ENCODE results near the gene WDR7. TPM values are rescaled to one million over a fixed set of nuclear protein-coding genes. Genes with fewer than 3 reads are reported as not detected.

Gene WDR7
- total RNA-seq (2014; rRNA removed; shearing (Covaris generic)): 5.2 and 9.8 TPM in 2 replicates

- peak; percentile 98 for DNase-seq (ENCODE audit: low read depth)
Measured at GRCh38 chr18:56650944-56651770, at the start of gene WDR7. Gene WDR7, plus strand, starts transcription at chr18:56651359. Its CDS starts 21,157 bp downstream, at chr18:56672516.

DNA sequence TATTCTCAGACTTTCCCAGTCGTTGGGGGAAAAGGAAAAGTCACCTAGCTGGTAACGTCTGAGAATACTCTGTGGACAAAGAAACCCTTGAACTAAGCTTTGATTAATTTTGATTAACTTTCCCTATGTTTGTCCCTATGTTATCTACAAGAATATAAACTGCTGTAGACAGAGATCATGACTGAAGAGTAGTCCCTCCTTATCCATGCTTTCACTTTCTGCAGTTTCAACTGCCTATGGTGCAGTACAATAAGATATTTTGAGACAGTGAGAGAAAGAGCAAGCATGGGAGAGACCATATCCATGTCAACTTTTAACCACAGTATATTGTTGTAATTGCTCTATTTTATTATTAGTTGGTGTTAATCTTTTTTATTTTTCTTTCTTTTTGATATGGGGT lies 44.5 kb upstream of the WDR7 start:
- no peak for DNase-seq (ENCODE audit: low read depth)

GRCh38 chr18:56615738-56616520 lies 35.2 kb upstream of the WDR7 start:
- DNase-seq (ENCODE audit: low read depth): no peak

- DNase-seq (ENCODE audit: low read depth): no peak
Measured at GRCh38 chr18:56627991-56628390, 23.2 kb upstream of the WDR7 start.

DNA sequence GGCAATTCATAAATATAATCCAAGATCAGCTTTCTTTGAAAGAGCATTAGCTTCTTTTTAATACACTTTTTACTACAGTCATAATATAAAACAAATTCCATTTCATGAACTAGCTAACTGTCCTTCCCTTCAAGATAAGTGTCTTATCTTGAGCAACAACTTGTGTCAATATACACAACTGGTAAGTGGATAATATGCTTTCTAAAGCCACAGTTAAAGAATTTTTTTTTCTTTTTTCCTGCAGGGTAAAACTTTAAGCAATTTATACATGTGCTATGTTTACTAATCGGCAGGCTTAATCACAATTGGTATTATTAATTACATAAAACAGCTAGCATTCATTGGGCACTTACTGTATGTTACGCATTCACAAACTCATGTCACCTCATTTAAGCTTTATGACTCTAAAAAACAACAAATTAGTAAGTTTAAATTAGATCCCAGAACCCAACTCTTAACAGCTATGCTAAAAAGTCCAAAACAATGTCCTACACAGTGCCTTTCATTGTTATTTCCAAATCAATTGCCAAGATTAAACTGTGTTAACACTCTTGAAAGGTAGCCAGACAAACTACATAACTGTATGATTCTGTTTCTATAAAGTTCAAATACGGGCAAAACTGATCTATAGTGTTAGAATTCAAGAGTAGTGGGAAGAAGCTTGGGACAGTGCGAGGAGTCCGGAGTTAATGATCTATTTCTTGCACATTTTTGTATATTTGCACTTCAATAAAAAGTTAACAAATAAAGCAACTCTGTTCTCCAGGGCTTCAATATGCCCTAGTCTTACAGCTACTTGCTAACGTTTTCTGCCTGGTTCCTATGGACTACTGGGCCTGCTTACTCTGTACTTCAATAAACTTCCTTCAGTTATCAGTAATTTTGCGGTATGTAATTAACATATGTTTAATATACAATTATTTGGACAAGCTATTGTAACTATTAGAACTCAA lies 18.8 kb upstream of the WDR7 start:
- DNase-seq (ENCODE audit: low read depth): no peak

- DNase-seq (ENCODE audit: low read depth): no peak
Measured at GRCh38 chr18:56635007-56635406, 16.2 kb upstream of the WDR7 start.

DNA sequence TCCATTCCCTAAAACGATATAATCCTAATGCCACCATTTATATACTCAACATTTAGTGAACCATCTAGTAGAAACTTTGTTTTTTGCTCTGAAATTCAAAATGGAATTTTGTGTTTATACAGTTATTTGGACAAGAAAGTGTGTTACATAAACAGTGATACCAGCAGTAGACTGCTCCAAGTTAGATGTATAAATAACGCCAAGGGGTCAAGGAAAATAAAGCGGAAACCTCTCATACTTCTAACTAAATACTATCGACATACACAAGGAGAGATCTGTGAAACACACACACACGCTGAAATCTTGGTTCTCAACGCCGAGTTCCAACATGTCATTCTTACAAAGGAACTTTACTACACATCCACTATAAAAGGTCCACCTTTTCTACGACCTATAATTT lies 14.0 kb upstream of the WDR7 start:
- no peak for DNase-seq (ENCODE audit: low read depth)

GRCh38 chr18:56637711-56638231 lies 13.4 kb upstream of the WDR7 start:
- no peak for DNase-seq (ENCODE audit: low read depth)

DNA sequence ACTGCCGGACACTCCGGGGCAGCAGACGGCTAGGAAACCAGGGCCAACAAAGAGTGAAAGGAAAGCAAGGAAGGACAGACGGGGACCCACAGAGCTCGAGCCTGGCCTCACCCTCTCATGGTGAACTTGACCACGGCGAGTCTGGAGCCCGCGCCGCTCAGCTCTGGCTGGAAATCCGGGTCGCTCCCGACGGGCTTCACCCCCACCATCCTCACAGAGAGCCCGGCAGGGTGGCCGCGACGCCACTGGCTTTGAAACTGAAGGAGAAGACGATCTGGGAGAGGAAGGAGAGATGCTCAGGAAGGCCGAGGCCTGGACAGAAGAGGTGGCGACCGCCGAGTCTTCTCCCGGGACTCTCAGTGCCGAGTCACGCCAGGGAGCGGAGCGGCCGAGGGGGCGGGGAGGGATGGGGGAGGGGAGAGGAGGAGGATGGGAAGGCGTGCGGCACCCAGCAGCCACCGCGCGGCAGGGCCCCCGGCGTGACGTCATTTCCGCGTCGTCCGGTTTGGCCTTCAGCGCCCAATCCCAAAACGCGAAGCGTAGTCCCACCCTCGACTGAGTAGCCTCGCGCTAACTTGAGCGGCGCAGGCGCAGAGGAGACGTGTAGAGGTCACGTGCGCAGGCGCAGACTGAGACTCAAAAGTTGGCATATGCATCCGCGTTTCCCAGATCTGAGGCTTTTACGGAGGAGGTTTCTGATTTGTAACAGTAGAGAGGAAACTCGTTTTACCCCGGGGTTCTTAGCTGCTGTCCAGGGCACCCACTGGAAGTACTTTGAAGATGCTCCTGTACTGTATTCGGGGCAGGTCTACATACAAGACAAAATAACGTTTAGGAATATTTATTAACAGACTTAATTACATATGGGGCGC lies 12.7 kb upstream of the WDR7 start, which contains the start of gene TXNL1:
TXNL1 (minus strand) TSS at position 361 of the 872 bp plus-strand sequence; CDS start at position 209, 152 bp downstream.
- peak; percentile 99 for DNase-seq (ENCODE audit: low read depth)

DNA sequence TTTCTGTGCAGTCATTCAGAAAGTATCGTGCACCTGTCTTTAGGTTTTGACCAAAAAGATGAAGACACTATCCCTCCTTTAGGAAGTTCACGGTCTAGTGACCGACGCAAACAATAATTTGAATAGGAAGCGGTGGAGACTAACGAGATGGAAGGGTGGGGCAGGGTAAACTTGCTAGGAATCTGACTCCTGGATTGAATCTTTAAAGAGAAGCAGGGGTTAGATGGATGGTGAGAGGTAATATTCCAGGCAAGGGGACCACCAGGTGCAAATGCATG lies 12.1 kb upstream of the WDR7 start:
- DNase-seq (ENCODE audit: low read depth): no peak

- no peak for DNase-seq (ENCODE audit: low read depth)
Measured at GRCh38 chr18:56639571-56639970, 11.6 kb upstream of the WDR7 start.

GRCh38 chr18:56641714-56642337 lies 9.3 kb upstream of the WDR7 start:
- DNase-seq (ENCODE audit: low read depth): peak; percentile 76

GRCh38 chr18:56643381-56643780 lies 7.8 kb upstream of the WDR7 start:
- DNase-seq (ENCODE audit: low read depth): no peak

GRCh38 chr18:56645415-56646016 lies 5.6 kb upstream of the WDR7 start:
- DNase-seq (ENCODE audit: low read depth): no peak

DNA sequence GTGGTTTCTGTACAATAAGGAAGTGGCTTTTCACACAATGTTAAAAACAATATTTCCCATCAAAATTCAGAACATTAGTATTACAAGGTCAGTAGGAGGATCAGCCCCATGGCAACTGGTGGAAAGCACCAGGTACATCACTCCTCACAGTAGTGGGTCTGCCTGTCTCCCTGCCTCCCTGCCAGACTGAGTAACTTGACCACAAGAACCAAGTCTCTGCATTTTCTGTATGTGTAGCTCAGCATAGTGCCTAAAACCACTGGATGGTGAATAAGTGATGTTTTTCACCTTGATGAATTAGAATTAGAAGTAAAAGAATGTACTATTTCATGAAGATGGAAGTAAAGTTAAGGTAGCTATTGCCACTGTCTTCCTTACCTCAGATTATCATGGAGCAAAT lies 4.1 kb upstream of the WDR7 start:
- DNase-seq (ENCODE audit: low read depth): no peak

GRCh38 chr18:56647951-56648893 lies 2.9 kb upstream of the WDR7 start:
- DNase-seq (ENCODE audit: low read depth): no peak

- DNase-seq (ENCODE audit: low read depth): no peak
Measured at GRCh38 chr18:56649996-56650395, 1.2 kb upstream of the WDR7 start.

DNA sequence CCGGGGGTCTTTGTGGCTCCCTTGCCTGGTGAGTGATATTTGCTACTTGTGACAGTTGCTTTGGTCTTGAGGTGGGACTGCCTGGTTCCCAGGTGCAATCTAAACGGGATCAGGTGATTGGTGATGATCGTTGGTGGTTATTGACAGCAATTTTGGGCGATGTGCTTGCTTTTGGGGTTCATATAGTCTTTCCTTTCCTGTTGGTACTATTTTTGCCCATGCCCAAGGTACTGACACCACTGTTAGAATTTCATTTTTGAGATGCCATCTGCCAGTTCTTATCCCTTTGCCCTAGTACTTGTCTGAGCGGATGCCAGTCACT lies 573 bp downstream of the WDR7 start:
- DNase-seq (ENCODE audit: low read depth): no peak

- DNase-seq (ENCODE audit: low read depth): no peak
Measured at GRCh38 chr18:56652802-56653201, 1.6 kb downstream of the WDR7 start.
